BE2C (cell line): ENCODE measurements around the gene TMEM38A.
A peak's percentile ranks its signal among the peaks of the same experiment; 100 is the strongest.
"Not testable (repeated sequence)": the region's sequence is repeated elsewhere in the genome, so short reads cannot be mapped to it uniquely, and the experiment has no call there.

ENCODE experiments used
- DNase-seq: peaks from one replicate; pipeline ENCODE4 v3.0.0-alpha.2; 2020
- H3K27me3 ChIP-seq: fragments of 250-450 bp; sonication (Bioruptor Pico); 2 replicates; pipeline ENCODE4 v1.5.1; 2020; ENCODE audit warnings: mild to moderate bottlenecking
- H3K36me3 ChIP-seq: fragments of 250-450 bp; sonication (Bioruptor Pico); 2 replicates; pipeline ENCODE4 v1.5.1; 2020; ENCODE audit warnings: mild to moderate bottlenecking
- H3K4me1 ChIP-seq: fragments of 250-450 bp; sonication (Bioruptor Pico); 2 replicates; pipeline ENCODE4 v1.5.1; 2020
- H3K4me3 ChIP-seq: 2 replicates; pipeline ENCODE4 v1.5.1; 2011; ENCODE audit warnings: low read depth, low read length
- H3K9me3 ChIP-seq: fragments of 250-450 bp; sonication (Bioruptor Pico); 2 replicates; pipeline ENCODE4 v1.5.1; 2020
- TF ChIP-seq, protein P1 (sequence below): IDR thresholded peaks from 2 replicates; pipeline ENCODE4 v1.5.1; 2012; ENCODE audit warnings: mild to moderate bottlenecking, low read depth, low read length

TMEM38A gene

DNA sequence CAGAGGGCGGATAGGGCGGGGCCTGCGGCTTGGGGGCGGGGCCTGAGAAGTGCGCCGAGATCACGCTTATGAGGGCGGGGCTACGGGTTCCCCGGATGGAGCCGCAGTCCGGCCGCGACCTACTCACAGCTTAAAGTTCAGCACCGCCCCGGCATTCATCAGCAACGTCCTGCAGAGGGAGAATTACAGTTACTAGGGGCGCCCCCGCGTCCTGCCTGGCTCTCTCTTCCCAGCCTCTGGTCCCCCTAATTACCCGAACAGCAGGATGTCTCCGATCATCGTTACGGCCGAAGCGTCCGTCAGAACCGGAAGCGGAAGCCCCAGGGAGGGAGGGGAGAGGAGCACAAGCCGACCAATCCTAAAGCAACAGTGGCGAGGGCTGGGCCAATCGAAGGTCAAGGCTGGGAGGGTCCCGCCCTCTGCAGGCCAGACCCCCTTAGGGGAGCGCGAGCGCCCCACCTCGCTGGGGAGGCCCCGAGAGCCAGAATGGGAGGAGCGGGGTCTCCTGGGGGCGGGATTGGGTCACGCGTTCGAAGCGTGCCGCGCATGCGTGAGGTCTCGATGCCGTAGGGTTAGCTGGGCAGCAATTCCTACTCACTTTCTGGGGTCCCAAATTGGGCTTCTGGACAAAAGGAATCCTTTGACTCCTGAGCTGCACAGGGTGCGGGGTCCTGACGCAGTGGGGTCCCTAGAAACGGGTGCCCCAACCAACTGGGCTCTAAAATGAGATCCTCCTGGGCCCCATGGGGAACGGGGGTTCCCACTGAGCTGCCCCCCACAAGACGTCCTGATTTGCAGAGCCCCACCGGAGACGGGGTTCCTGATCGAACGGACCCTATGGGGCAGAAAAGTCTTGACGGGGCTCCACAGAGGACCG, 869 bp upstream of the TMEM38A start, which contains the start of gene SMIM7:
TSS of gene SMIM7 (minus strand) at position 313 of the 877 bp plus-strand sequence. CDS start at position 279, 34 bp downstream.
- peak within 1 kb of the TSS; percentile 87 for H3K4me3 ChIP-seq
- peaks cover 33% of the 10 kb centered on the region for H3K36me3 ChIP-seq
- H3K4me1 ChIP-seq, result no peaks in the 10 kb centered on the region
- DNase-seq, result peak; percentile 99
- TF ChIP-seq, protein P1, sequence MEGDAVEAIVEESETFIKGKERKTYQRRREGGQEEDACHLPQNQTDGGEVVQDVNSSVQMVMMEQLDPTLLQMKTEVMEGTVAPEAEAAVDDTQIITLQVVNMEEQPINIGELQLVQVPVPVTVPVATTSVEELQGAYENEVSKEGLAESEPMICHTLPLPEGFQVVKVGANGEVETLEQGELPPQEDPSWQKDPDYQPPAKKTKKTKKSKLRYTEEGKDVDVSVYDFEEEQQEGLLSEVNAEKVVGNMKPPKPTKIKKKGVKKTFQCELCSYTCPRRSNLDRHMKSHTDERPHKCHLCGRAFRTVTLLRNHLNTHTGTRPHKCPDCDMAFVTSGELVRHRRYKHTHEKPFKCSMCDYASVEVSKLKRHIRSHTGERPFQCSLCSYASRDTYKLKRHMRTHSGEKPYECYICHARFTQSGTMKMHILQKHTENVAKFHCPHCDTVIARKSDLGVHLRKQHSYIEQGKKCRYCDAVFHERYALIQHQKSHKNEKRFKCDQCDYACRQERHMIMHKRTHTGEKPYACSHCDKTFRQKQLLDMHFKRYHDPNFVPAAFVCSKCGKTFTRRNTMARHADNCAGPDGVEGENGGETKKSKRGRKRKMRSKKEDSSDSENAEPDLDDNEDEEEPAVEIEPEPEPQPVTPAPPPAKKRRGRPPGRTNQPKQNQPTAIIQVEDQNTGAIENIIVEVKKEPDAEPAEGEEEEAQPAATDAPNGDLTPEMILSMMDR, result no peak
- no peaks in the 10 kb centered on the region for H3K9me3 ChIP-seq
- no peaks in the 10 kb centered on the region for H3K27me3 ChIP-seq

DNA sequence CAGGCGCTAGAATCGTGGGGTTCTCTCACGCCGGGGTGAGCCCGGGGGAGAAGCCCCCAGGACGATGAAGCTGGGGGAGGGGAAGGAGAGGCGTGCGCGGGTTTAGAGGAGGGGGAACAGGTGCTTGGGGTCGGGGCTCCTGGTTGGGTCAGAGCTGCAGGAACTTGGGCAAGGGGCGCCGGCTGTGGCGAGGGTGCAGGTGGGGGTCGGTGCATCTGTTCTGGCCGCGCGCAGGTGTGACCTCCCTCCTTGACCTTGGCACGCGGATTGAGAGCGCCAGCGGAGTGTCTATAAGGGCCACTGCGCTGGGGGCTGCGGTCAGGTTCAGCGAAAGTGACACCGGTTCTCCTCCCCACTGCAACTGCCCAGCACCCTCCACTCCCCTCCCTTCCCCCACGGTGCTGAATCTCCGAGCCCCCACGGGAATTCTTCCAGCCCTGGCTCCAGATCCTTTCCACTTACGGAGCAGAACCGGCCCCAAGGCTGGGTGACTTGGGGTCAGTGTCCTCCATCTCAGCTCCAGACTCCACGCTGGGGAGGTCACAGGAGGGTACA, 618 bp downstream of the TMEM38A start:
- no peaks in the 10 kb centered on the region for H3K4me1 ChIP-seq
- TF ChIP-seq, protein P1, result no peak
- DNase-seq, result peak; percentile 75
- H3K36me3 ChIP-seq, result peaks cover 21% of the 10 kb centered on the region
- H3K9me3 ChIP-seq, result no peaks in the 10 kb centered on the region
- H3K27me3 ChIP-seq, result no peaks in the 10 kb centered on the region
- H3K4me3 ChIP-seq, result peak overlapping the region; percentile 87

DNA sequence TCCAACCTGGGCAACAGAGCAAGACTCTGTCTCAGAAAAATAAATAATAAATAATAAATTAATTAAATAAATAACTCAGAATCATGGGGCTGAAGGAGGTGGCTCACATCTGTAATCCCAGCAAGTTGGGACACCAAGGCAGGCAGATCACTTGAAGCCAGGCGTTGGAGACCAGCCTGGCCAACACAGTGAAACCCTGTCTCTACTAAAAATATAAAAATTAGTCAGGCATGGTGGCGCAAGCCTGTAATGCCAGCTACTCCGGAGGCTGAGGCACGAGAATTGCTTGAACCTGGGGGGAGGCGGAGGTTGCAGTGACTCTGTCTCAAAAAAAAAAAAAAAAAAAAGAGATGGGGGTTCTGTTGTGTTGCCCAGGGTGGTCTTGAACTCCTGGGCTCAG, 7.2 kb downstream of the TMEM38A start:
- no peaks in the 10 kb centered on the region for H3K4me1 ChIP-seq
- H3K27me3 ChIP-seq, result no peaks in the 10 kb centered on the region
- no peak for DNase-seq
- H3K36me3 ChIP-seq, result no peaks in the 10 kb centered on the region; the same call in 1 of the 2 replicates
- H3K4me3 ChIP-seq, result no peak overlapping the region
- no peaks in the 10 kb centered on the region for H3K9me3 ChIP-seq
- TF ChIP-seq, protein P1, result no peak

DNA sequence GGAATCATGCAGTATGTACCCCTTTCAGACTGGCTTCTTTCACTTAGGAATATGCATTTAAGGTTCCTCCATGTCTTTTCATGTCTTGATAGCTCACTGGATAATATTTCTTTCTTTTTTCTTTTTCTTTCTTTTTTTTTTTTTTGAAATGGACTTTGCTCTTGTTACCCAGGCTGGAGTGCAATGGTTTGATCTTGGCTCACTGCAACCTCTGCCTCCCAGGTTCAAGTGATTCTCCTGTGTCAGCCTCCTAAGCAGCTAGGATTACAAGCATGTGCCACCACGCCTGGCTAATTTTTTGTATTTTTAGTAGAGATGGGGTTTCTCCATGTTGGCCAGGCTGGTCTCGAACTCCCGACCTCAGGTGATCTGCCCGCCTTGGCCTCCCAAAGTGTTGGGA, 7.8 kb downstream of the TMEM38A start:
- not testable (repeated sequence) for H3K9me3 ChIP-seq, DNase-seq, H3K36me3 ChIP-seq, H3K4me3 ChIP-seq, H3K27me3 ChIP-seq, H3K4me1 ChIP-seq

DNA sequence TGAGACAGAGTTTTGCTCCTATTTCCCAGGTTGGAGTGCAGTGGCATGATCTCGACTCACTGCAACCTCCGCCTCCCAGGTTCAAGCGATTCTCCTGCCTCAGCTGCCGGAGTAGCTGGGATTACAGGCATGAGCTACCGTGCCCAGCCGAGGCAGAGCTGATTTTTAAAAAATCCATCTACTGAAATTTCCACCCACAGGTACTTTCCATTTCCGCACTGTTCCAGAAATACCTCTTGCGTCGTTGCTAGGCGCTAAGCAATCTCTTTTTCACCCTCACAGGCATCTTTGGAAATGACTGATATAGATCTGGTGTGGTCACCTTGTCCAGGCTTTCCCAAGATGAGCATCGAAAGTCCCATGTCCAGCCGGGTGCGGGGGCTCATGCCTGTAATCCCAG, 9.4 kb downstream of the TMEM38A start:
- TF ChIP-seq, protein P1, result no peak
- no peaks in the 10 kb centered on the region for H3K4me1 ChIP-seq
- H3K9me3 ChIP-seq, result no peaks in the 10 kb centered on the region
- no peak for DNase-seq
- H3K36me3 ChIP-seq, result no peaks in the 10 kb centered on the region; the same call in 1 of the 2 replicates
- no peak overlapping the region for H3K4me3 ChIP-seq
- H3K27me3 ChIP-seq, result no peaks in the 10 kb centered on the region

DNA sequence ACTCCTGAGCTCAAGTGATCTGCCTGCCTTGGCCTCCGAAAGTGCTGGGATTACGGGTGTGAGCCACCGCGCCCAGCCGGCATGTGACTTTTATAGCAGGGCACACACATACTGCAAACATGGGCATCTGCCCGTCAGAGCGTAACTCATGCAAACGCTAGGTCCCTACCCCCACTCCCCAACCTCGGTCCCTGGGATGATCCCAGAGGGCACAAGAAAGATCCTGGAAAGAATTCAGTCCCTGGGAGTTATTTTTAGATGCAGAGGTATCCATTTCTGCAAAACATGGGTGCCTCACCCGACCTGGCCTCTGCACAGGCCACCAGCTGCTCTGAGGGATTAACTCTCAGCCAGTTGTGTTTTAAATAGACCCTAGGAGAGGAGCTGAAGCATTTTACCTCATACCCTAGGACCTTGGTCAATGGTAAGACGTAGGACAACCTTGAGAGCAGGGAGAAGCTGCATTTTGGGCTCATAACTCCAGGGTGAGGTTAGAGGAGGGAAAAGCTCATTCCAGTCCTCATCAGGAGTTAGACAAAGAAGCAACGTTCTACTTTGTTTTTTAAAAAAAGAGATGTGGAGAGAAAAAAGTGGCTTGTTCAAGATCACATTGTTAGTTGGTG, 10.8 kb downstream of the TMEM38A start:
- Histone ChIP-seq H3K9me3 (no peaks in the 10 kb centered on the region), H3K27me3 (no peaks in the 10 kb centered on the region), H3K36me3 (no peaks in the 10 kb centered on the region), H3K4me3 (no peak overlapping the region), H3K4me1 (no peaks in the 10 kb centered on the region)
- DNase-seq, result no peak
- TF ChIP-seq, protein P1, result no peak
